Activated naive CD4-positive, alpha-beta T cell treated with anti-CD3 and anti-CD28 coated beads, Interleukin-2, amount 50 U/mL, for 16 hours (primary cell): ENCODE results near the gene EMX2.
"Not testable (repeated sequence)": the region's sequence is repeated elsewhere in the genome, so short reads cannot be mapped to it uniquely, and the experiment has no call there.

Experiments
- DNase-seq: peaks from one replicate; pipeline ENCODE4 v3.0.0-alpha.2; 2020

EMX2 gene

DNA sequence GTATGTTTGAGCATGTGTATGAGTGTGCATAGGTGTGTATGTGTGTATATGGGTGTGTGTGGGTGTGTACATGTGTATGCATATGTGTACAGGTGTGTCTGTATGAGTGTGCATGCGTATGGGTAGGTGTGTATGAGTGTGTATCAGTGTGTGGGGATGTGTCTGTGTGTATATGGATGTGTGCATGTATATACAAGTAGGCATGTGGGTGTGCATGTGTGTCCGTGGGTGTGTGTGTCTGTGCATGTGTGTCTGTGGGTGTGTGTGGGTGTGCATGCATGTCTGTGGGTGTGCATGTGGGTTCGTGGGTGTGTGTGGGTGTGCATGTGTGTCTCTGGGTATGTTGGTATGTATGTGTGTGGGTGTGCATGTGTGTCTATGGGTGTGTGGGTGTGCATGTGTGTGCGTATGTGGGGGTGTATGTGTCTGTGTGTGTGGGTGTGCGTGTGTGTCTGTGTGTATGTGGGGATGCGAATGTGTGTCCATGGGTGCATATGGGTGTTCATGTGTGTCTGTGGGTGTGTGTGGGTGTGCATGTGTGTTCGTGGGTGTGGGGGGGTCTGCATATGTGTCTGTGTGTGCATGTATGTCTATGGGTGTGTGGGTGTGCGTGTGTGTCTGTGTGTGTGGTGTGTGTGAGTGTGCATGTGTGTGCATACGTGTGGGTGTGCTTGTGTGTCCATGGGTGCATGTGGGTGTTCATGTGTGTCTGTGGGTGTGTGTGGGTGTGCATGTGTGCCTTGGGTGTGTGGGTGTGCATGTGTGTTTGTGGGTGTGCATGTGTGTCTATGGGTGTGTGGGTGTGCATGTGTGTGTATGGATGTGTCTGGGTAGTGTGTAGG is 20.6 kb downstream of the EMX2 start:
- DNase-seq = no peak

DNA sequence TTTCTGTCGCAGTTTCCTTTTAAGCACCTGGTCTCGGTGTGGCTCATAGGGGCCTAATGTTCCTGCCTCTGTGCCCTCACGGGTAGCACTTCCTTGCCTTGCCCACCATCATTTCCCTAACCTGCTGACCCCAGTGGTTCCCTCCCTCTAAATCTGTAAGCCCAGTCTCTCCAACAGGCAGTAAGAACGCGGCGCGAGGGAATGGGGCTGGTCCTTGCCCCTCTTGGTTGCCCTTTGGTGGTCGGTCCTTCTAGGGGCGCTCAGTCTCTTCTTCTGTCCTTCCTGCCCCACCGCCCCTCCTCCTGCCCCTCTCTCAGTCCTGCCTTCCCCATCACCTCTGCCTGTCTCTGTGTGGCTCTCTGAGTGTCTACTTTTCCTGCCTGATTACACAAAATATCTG is 21.2 kb downstream of the EMX2 start:
- no peak for DNase-seq

DNA sequence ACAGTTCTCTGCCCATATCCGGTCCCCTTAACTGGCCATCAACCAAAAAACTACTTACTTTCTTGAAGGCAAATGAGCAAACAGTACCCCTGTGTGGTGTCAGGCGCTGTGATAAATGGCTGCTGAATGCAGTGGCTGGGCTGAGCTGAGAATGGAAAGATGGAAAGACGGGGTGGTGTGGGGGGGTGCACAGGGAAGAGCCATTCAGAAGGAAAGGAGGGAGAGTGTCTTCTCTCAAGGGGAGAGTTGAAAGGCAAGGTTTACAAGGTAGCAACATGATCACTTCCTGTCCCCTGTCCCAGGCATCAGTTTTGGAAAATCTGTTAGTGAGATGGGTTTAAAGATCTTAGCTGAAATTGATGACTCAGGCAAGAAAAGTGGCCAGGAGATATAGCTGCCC is 22.5 kb downstream of the EMX2 start:
- DNase-seq = no peak

DNA sequence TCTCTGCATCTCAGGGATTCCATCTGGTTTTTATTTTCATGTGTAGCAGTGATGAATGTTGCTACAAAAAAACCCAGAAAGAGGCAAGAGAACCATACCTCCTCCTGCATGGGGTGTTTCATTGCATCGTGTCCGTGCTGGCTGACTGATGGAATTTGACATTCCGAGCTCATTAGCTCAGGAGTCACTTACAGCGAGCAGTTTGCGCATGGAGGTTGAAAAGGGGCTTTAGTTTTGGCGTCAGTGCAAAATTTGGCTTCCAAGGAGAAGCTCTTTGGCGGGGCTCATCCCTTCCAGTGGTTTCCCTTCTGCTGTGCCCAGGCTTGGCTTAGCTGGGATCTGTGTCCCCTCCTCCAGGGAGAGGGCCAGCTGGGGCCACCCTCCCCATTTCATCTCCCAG is 25.8 kb downstream of the EMX2 start:
- DNase-seq = no peak

DNA sequence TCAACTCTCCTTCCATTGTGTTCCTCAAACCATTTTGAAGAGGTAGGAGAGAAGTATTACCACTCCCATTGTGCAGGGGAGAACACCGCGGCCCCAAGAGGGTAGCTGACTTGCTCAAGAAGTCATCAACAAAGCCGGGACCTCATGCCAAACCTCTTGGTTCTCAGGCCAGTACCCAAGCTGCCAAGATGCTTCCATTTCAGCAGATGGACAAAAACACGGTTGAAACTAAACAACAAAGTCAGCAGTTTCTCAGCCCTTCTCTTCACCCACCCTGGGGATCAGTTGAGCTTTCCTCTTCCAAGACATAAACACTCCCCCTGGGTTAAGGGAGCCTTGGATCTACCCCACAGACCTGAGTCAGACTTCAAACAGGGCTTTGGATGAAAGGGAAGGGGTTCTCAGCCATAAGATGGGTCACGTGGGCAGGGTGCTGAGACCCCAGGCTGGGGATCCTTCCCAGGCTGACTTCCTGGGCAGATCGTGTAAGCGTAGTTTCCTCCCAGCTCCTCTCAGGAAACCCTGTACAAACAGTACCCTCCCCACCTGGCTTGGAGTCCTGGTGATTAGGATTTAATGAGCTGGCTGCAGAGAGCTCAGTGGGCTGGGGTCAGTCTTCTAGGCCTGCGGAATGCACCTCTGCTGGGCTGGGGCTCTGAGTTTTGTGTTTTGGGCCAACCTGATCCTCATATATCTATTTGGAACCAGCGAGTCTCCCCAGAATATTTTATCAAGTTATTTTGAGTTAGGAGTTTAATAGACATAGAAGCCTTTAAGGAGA is 27.3 kb downstream of the EMX2 start:
- no peak for DNase-seq

DNA sequence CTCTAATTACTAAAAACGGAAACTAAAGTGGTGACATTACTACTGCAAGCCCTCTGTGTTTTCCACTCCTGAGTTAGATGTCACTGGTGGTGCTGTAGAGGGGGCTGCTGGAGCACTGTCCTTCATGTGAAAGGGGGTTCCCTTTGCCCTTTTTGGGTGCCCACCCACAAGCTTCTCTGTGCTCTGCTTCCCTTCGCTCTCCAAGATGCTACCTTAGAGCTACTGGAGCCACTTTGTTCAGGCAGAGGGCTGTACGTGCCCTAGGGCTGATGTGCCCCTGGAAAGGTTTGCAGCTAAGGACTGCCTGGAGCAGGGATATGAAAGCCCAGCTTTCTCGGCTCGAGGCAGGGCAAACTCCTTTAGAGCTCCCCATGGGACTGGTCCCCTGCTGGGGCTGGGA is 28.3 kb downstream of the EMX2 start:
- DNase-seq = no peak

DNA sequence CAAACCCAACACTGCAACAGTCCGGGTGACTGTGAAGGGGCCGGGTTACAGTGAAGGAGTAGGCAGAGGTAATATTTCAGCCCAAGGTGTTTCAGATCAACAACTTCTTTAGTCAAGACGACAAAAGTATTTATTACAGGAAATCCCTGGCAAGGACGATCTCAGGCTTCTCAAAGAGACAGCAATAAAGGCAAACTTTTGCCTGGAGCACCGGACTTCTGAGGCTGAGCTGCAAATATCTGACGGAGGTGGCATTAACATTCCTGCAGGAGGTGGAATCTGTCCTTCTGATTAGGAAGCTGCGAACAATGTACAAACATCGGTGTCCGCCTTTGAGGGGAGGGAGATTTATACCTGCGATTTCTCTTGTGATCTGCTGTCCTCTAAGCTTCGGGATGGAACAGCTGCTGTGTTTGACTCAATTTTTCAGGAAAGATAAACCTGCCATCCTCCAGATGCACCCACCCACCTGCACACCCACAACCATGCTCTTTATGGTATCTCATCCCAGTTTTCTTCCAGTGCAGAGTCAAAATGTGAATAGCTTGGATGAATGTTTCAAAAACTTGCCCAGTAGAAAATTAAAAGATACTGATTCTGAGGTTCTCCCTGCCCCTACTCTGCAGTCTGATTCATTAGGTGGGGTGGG is 32.1 kb downstream of the EMX2 start:
- no peak for DNase-seq

DNA sequence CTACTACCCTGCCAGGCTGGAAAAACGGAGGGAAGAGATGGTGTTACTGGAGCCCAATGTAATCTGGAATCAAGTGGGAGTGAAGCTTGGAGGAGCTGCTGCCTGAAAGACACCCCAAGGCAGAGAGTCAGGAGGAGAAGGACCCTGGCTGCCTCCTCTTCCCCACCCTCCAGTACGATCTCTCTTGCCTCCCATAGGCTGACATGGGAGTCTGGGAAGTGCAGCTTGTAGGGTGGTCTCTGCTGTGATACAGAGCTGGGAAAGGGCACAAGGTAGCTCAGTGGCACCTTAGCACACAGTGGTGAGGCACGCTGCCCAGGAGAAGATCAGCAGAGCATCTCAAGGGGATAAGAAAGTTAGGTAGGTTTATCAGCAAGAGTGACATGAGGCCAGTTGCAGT is 35.9 kb downstream of the EMX2 start:
- no peak for DNase-seq

DNA sequence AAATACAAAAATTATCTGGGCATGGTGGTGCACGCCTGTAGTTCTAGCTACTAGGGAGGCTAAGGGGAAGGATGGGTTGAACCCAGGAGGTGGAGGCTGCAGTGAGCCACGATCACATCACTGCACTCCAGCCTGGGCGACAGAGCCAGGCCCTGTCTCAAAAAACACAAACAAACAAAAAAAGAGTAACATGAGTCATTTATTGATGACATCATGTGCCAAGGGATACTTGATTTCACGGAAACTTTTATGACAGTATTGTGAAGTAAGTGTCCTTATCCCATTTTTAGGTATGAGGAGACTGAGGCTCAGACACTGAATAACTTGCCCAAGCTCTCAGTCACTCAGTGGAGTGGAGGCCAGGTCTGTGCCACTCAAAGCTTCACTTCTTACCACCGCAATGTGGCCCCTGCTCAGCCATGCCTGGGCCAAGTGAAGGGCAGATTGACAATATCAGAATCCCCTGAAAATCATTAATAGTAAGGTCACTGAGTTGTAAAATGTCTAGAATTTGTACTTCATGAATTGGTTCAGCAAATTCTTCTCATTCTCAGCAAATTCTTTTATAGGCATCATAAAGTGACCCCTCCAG is 36.5 kb downstream of the EMX2 start:
- no peak for DNase-seq

DNA sequence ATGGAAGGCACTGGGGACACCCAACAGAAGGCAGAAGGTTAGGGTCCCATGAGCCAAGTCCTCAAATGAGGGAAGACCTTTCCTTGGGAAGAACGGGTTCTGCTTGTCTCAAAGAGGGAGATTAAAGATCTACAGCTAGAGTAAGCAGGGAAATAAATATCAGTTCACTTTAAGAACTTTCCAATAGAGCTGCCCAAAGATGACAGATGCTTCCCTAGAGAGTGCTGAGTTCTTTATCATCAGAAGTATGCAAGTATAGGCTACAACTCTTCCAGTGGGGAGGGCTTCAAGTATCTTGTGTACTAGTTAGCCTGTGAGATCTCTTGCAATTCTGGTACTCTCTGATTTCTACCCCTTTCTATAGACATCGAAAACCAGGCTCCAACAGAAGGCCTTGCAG is 39.4 kb downstream of the EMX2 start:
- DNase-seq = no peak

DNA sequence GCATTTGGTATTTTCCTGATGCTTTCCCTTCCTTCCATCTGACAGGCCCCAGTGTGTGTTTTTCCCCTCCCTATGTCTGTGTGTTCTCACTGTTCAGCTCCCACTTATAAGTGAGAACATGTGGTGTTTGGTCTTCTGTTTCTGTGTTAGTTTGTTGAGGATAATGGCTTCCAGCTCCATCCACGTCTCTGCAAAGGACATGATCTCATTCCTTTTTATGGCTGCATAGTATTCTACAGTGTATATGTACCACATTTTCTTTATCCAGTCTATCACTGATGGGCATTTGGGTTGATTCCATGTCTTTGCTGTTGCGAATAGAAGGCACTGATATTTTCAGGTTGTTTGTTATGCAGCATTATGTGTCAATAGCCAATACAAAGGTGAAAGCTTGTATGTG is 42.3 kb downstream of the EMX2 start:
- DNase-seq = not testable (repeated sequence)

DNA sequence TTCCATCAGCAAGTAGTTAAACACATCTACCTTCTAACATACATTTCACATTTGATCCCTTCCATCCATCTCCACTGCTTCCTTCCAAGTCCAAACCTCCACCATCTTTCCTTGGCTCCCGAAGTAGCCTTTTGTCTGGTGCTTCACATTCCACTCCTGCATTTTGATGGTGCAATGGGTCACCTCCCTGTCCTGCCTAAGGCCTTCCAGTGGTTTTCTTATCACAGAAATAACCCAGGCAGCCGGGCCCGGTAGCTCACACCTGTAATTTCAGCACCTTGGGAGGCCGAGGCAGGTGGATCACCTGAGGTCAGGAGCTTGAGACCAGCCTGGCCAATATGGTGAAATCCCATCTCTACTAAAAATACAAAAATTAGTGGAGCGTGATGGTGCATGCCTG is 44.5 kb downstream of the EMX2 start:
- no peak for DNase-seq

DNA sequence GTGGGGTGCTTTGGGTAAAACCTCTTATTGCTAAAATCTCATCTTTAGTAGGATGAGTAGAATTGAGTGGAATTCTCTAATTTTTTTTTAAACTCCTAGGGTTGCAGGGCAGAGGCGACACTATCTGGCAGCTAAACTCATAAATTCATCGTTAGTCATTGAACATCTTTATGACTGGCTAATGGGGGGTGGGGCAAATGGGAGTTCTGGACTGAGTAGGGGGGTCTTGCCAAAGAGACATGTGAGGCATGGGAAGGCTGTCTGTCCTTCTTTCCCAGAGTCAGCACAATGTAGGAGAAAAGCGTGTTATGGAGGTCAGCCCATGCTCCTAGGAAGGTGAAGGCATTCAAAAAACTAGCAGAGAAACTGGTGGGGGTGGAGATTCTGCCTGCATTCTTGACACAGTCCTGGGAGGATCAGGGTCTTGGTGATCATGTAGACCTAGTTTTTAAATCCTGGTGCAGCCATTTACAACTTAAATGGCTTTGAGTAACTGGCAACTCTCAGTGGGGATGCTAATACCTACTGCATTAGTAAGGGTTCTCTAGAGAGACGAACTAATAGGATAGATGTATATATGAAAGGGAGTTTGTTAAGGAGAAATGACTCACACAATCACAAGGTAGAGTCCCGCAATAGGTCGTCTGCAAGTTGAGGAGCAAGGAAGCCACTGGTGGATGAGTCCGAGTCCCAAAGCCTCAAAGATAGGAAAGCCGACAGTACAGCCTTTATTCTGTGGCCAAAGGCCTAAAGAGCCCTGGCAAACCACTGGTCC is 47.7 kb downstream of the EMX2 start:
- DNase-seq = no peak

DNA sequence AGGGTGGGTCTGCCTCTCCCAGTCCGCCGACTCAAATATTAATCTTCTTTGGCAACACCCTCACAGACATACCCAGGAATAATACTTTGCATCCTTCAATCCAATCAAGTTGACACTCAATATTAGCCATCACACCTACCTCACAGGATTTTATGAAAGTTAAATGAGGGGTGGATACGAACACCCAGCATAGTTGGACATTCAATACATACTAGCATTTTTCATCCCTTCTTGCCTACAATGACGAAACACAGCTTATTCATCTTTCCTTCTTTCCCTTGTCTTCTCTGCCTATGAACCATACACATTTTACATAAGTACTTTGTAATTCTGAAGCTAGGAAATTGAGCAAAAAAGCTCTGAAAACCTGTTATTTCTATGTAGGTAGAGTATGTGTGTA is 48.5 kb downstream of the EMX2 start:
- no peak for DNase-seq

DNA sequence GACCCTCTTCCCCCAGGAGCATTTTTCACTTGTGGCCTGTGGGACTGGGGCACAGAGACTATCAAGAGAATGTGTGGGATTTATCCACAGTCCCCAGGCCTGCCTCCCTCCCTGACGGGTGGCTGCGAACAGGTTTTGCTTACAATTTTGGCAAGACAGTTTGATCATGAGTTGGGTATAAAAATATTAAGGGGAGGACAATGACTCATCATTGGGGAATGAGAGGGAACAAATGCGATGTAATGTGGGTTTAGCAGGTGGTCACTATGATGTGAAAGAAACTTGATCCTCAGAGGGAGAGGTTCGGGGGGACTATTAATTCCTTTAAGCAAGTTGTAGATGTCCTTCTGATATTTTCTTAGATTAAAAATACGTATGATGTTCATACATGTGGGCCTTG is 52.2 kb downstream of the EMX2 start:
- DNase-seq = no peak

DNA sequence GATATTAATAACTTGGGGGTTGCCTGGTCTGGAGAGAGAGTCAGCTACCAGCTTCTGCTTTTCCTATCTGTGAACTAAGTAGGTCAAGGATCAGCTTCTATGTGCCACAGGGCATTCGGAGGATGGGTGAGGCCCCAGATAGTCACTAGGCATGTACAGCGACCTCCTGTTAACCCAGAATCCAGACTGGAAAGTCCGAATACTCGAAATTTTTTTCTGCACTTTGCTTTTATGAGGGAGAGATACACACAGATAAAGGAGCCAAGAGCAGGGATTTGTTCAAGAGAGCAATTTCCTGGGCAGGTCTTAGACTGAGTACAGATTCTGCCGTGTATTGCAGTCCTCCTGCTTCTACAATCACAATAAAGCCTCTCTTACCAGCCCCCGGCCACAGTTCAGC is 54.2 kb downstream of the EMX2 start:
- no peak for DNase-seq

DNA sequence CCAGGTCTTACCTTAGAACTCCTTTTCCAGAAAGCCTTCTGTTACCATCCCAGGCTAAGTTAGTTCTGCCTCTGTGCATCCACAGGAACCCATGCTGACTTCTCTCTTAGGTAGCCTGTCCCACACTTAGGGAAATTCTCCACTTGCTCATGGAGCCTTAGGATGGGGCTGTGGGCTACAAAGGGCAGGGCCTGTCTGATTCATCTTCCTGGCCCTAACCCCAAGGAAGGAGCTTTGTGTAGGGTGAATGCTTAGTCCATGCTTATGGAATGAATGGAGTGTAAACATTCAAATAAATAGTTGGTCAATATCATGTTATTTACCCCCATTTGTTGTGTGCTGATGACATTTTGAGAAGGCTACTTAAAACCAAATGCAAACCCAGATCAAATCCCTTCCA is 54.7 kb downstream of the EMX2 start:
- DNase-seq = no peak
